ENCODE data around the gene TPTE2.

DNA sequence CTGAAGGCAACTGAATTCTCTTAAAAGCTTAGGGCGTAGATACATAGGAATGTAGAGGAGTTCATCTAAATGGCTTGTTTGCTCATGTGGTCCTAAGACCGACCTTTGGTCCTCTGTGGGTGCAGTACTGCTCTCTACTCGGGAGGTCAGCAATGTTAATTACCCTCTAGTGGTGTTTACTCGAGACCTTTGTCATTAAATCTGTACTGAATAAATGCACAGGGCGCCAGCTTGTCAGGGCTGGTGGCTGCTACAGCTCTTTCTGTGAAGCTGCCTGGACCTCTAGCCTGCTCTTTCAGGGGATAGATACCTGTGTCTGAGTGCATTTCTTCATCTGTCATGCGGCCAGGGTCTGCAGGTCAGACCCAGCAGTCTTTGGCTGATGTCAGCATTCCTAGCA, 43.0 kb upstream of the TPTE2 start:
- TF ChIP-seq, protein P1, sequence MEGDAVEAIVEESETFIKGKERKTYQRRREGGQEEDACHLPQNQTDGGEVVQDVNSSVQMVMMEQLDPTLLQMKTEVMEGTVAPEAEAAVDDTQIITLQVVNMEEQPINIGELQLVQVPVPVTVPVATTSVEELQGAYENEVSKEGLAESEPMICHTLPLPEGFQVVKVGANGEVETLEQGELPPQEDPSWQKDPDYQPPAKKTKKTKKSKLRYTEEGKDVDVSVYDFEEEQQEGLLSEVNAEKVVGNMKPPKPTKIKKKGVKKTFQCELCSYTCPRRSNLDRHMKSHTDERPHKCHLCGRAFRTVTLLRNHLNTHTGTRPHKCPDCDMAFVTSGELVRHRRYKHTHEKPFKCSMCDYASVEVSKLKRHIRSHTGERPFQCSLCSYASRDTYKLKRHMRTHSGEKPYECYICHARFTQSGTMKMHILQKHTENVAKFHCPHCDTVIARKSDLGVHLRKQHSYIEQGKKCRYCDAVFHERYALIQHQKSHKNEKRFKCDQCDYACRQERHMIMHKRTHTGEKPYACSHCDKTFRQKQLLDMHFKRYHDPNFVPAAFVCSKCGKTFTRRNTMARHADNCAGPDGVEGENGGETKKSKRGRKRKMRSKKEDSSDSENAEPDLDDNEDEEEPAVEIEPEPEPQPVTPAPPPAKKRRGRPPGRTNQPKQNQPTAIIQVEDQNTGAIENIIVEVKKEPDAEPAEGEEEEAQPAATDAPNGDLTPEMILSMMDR (IDR thresholded peaks at IDR 0.05) = no peak
- no peak for TF ChIP-seq POLR2A (IDR thresholded peaks at IDR 0.05)

Data from right lobe of liver (tissue), 4 donors.